ENCODE measurements around the gene FRMD5. TPM values are rescaled to one million over a fixed set of nuclear protein-coding genes. Genes with fewer than 3 reads are reported as not detected.

FRMD5 gene
- polyA plus RNA-seq, 1 experiment = 5.2 TPM

DNA sequence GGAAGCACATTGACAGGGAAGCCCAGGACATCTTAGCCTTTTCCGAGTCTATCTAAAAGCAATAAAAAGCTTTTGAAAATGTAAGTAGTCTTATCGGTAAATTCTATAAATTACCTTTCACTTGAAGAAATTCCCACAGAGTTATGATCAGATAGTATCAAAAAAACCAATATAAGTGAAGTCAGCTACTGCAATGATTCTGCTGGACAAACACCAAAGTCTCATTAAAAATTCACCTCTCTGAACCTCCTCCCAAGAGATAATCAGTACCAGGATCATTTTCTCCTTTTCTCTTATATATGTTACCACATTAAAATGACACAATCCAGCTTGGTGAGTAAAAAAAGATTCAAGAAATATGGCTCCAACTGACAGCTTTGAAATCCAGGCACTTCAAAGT, 69.2 kb downstream of the FRMD5 start:
- H3K4me3 ChIP-seq (ENCODE audit: low read depth, low read length) = no peak overlapping the region
- no peak overlapping the region for H3K27ac ChIP-seq (ENCODE audit: low read depth, low read length)
- ChIA-PET CTCF (interaction anchor here (0.6 to 1.4 kb wide), 2 partner anchors 29 to 222 kb away, joined by 4 to 6 read pairs; no protein-coding TSS in a partner anchor), POLR2A (no interaction called here)
- DNase-seq (ENCODE audit: low read depth, low spot score) = no peak
- no peaks in the 10 kb centered on the region for H3K9me3 ChIP-seq (ENCODE audit: control insufficient read depth, insufficient read depth, low read length)
- no peaks in the 10 kb centered on the region for H3K27me3 ChIP-seq (ENCODE audit: control insufficient read depth, insufficient read depth, low read length)
- TF ChIP-seq, protein P1, sequence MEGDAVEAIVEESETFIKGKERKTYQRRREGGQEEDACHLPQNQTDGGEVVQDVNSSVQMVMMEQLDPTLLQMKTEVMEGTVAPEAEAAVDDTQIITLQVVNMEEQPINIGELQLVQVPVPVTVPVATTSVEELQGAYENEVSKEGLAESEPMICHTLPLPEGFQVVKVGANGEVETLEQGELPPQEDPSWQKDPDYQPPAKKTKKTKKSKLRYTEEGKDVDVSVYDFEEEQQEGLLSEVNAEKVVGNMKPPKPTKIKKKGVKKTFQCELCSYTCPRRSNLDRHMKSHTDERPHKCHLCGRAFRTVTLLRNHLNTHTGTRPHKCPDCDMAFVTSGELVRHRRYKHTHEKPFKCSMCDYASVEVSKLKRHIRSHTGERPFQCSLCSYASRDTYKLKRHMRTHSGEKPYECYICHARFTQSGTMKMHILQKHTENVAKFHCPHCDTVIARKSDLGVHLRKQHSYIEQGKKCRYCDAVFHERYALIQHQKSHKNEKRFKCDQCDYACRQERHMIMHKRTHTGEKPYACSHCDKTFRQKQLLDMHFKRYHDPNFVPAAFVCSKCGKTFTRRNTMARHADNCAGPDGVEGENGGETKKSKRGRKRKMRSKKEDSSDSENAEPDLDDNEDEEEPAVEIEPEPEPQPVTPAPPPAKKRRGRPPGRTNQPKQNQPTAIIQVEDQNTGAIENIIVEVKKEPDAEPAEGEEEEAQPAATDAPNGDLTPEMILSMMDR (IDR thresholded peaks at IDR 0.05; ENCODE audit: low read depth, low read length) = no peak

DNA sequence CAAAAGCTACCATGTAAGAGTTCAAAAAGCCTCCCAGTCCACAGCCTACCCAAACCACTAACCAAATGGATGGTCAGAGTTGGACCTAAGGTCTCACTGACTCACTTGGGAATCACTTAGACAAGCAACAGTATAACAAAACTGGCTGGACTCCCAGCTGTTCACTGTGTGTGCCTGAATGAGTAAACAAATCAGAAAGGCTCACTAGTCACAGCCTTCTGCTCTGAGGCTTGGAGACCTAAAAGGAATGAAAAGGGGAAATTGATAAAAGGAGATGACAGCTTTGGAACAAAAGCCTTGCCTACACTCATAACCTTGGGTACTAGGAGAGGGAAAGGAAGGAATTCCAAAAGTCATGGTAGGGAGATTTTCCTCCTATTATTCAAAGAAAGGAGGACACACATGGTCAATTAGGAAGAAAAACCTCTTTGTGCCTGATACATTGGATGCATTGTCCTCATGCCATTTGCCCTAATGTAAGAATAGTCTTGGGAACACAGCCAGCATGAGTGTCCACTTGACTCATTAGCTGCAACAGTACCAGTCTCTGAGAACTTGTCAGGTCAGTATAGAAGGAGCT, 92.3 kb downstream of the FRMD5 start:
- peak overlapping the region; percentile 58 for H3K27ac ChIP-seq (ENCODE audit: low read depth, low read length)
- CTCF ChIA-PET = no interaction called here
- H3K4me3 ChIP-seq (ENCODE audit: low read depth, low read length) = no peak overlapping the region
- POLR2A ChIA-PET = no interaction called here
- H3K27me3 ChIP-seq (ENCODE audit: control insufficient read depth, insufficient read depth, low read length) = no peaks in the 10 kb centered on the region
- H3K9me3 ChIP-seq (ENCODE audit: control insufficient read depth, insufficient read depth, low read length) = no peaks in the 10 kb centered on the region
- peak; percentile 94 for DNase-seq (ENCODE audit: low read depth, low spot score)
- TF ChIP-seq, protein P1 (IDR thresholded peaks at IDR 0.05; ENCODE audit: low read depth, low read length) = no peak

DNA sequence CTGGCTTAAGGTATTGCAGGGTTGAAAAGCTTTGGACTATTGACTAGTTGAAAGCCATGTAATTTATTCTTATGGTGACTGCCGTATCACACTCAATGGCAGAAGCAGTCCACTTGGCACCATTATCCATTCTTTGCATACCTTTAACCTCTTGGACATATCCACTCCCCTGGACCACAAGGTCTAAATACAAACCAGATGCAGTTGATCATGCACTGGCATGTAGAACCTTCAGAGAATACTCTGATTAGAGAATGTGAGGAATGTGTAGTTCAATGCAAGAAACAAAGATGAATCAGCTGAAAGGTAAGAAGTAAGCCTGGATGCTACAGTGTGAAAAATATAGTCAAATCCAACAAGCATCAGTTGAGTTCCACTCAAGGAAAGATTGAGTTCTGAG, 93.1 kb downstream of the FRMD5 start:
- no peaks in the 10 kb centered on the region for H3K27me3 ChIP-seq (ENCODE audit: control insufficient read depth, insufficient read depth, low read length)
- no peak overlapping the region for H3K27ac ChIP-seq (ENCODE audit: low read depth, low read length)
- H3K9me3 ChIP-seq (ENCODE audit: control insufficient read depth, insufficient read depth, low read length) = no peaks in the 10 kb centered on the region
- peak; percentile 36 for DNase-seq (ENCODE audit: low read depth, low spot score)
- ChIA-PET CTCF (no interaction called here), POLR2A (no interaction called here)
- TF ChIP-seq, protein P1 (IDR thresholded peaks at IDR 0.05; ENCODE audit: low read depth, low read length) = no peak
- H3K4me3 ChIP-seq (ENCODE audit: low read depth, low read length) = no peak overlapping the region

DNA sequence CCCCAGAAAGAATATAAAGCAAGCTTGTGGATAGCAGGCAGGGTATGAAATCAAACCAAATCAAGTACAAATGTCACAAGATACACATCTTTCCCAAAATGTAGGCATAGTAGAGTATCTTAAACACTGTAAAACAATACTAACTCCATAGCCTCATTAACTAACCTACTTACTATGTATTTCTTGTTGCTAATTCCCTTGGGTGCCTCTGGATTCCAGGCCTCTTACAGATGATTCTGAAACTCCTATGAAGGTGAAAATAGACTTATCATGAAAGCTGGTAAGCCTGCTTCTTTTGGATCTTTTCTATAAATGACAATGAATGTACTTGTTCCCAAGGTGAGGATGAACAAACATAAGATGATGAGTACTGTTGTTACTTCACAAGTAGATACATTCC, 93.8 kb downstream of the FRMD5 start:
- no peaks in the 10 kb centered on the region for H3K9me3 ChIP-seq (ENCODE audit: control insufficient read depth, insufficient read depth, low read length)
- no peak overlapping the region for H3K4me3 ChIP-seq (ENCODE audit: low read depth, low read length)
- CTCF ChIA-PET = no interaction called here
- TF ChIP-seq, protein P1 (IDR thresholded peaks at IDR 0.05; ENCODE audit: low read depth, low read length) = no peak
- POLR2A ChIA-PET = no interaction called here
- no peaks in the 10 kb centered on the region for H3K27me3 ChIP-seq (ENCODE audit: control insufficient read depth, insufficient read depth, low read length)
- DNase-seq (ENCODE audit: low read depth, low spot score) = no peak
- no peak overlapping the region for H3K27ac ChIP-seq (ENCODE audit: low read depth, low read length)

DNA sequence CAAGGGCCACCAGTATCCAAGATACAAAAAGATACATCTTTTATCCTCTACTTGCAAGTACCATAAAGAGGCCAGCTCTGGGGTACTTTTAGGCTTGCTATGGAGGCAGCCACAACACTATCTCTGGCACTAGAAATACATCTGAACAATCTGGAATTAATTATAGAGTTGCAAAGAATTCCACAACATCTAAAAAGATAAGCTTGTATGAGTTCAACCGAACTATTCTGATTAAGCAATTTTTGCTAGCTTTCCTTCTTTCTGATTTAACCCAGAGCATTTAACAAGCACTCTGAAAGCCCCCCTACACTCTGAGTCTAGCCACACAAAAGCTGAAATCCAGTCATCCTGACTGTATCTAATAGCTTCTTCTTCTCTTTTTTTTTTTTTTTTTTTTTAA, 95.4 kb downstream of the FRMD5 start:
- Histone ChIP-seq H3K9me3 (ENCODE audit: control insufficient read depth, insufficient read depth, low read length) (no peaks in the 10 kb centered on the region), H3K27ac (ENCODE audit: low read depth, low read length) (no peak overlapping the region), H3K27me3 (ENCODE audit: control insufficient read depth, insufficient read depth, low read length) (no peaks in the 10 kb centered on the region), H3K4me3 (ENCODE audit: low read depth, low read length) (no peak overlapping the region)
- ChIA-PET POLR2A (interaction anchor here (0.6 to 1.2 kb wide), 4 partner anchors 17 to 327 kb away, joined by 3 to 4 read pairs (median 3); no protein-coding TSS in a partner anchor), CTCF (interaction anchor here (0.6 to 0.7 kb wide), 2 partner anchors 158 to 172 kb away, joined by 3 to 10 read pairs; no protein-coding TSS in a partner anchor)
- DNase-seq (ENCODE audit: low read depth, low spot score) = no peak
- TF ChIP-seq, protein P1 (IDR thresholded peaks at IDR 0.05; ENCODE audit: low read depth, low read length) = no peak

Measured in AG04450 (cell line).